Activated T-helper 2 cell treated with anti-CD3 and anti-CD28 coated beads, Interferon-gamma antibody, Interleukin-2, Interleukin-4, amounts not matched to agents 10 μg/mL and 5 μg/mL and 100 μg/mL, durations not matched to agents 14 hours and 24 hours and 36 hours (primary cell): ENCODE results near the gene FBXL15. TPM values are rescaled to one million over a fixed set of nuclear protein-coding genes. Genes with fewer than 3 reads are reported as not detected.

ENCODE experiments used
- DNase-seq: peaks from one replicate; pipeline ENCODE4 v3.0.0; 2021; ENCODE audit warnings: low spot score
- H3K27ac Mint-ChIP-seq: one replicate; pipeline ENCODE4 v1.8.0; 2021; ENCODE audit warnings: mixed read lengths
- H3K27me3 Mint-ChIP-seq: one replicate; pipeline ENCODE4 v1.8.0; 2021; ENCODE audit warnings: low read depth, mixed read lengths
- H3K36me3 Mint-ChIP-seq: one replicate; pipeline ENCODE4 v1.8.0; 2021; ENCODE audit warnings: low read depth, mixed read lengths
- H3K4me1 Mint-ChIP-seq: one replicate; pipeline ENCODE4 v1.8.0; 2021; ENCODE audit warnings: low read depth, mixed read lengths
- H3K4me3 Mint-ChIP-seq: one replicate; pipeline ENCODE4 v1.8.0; 2021; ENCODE audit warnings: low read depth, mild to moderate bottlenecking, moderate library complexity, mixed read lengths
- H3K9me3 Mint-ChIP-seq: one replicate; pipeline ENCODE4 v1.8.0; 2021; ENCODE audit warnings: mixed read lengths
- intact Hi-C: fragments of 100-400 bp; cut with micrococcal nuclease; formaldehyde crosslinking; loops from one replicate; pipeline ENCODE4 v1.15.1; 2023
- total RNA-seq: library from RNA; stranded (reverse); gene quantifications from 2 replicates; pipeline ENCODE4 v1.2.3, GENCODE V29; 2022

The FBXL15 gene
- total RNA-seq, 1 donor from 2014 or later: 14.8 TPM

DNA sequence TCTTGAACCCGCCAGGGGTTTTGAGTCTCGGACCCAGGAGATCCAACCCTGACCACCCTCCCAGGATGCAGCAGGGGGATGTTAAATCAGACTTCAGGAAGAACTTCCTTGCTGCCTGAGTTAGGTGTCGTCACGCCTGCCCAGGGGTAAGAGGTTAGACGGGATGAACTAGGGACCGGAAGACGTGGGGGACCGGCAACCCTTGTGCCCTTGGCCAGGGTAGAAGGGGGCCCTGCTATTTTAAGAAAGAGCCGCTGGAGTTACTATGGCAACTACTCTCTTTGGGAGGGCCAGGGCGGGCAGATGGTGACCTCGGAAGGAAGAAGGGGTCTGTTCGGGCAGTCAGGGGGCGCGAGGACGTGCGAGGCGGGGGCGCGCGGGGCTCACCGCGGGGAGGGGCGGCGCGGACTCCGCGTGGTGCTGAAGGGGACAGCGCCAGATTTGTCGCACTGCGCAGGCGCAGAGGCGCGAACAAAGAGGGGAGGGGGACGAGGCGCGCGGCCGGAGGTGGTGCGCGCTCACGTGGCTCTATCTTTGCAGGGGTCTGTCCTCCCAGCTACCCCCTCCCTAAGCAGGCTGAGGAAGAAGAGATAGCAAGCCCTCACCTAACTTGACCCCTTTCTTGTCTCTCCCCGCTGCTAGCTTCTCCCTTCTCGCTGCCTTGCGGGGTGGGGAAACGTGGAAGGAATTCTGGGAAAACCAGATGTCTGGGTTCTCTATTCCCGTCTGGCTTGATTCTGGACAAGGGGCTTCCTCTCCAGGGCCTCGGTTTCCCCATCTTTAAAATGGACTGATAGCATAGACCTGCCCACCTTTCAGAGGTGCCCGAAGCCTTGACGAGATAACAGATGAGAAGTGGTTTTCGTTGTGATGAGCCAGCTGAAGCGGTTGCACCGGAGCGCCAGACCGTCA lies 1.1 kb upstream of the FBXL15 start:
- Mint-ChIP-seq H3K27me3 (peaks cover 23% of the 10 kb centered on the region), H3K9me3 (no peaks in the 10 kb centered on the region), H3K4me3 (peak overlapping the region; percentile 93), H3K36me3 (peaks cover 4% of the 10 kb centered on the region), H3K27ac (peak overlapping the region; percentile 9), H3K4me1 (peaks cover 17% of the 10 kb centered on the region)
- peak; percentile 78 for DNase-seq
- intact Hi-C loops: loop anchor here (1.0 to 5.0 kb wide), 4 partner anchors 43 to 287 kb away; partner anchors contain the start of genes ACTR1A and SUFU

DNA sequence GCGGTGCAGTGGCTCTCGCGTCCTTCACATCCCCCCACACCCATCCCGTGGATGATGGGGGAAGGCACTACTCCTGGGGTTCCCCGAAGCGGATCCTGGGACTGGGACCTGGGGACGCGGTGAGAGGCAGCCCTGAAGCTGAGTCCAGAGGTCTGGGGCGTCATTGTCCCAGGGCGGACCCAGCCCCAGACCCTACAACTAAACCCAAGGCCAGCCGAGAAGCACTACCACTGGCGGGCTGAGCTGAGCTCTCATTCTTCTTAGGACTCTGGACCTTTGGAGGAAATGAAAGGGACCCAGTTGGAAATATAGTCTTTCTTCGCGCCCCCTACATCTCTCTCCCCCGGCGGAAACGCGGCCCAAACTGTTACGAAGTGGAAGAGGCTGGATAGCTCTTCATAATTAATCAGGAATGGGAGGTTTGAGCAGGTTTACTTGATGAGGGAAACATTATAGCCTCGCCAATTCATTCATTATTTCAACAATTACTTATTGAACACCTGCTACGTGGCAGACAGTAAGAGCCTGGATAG lies 389 bp upstream of the FBXL15 start:
- Mint-ChIP-seq H3K4me1 (peaks cover 17% of the 10 kb centered on the region), H3K36me3 (peaks cover 4% of the 10 kb centered on the region), H3K4me3 (peak overlapping the region; percentile 93), H3K27me3 (peaks cover 23% of the 10 kb centered on the region), H3K9me3 (no peaks in the 10 kb centered on the region), H3K27ac (peak overlapping the region; percentile 87)
- DNase-seq: no peak
- intact Hi-C loops: loop anchor here (1.0 to 5.0 kb wide), 4 partner anchors 42 to 288 kb away; partner anchors contain the start of genes ACTR1A and SUFU

DNA sequence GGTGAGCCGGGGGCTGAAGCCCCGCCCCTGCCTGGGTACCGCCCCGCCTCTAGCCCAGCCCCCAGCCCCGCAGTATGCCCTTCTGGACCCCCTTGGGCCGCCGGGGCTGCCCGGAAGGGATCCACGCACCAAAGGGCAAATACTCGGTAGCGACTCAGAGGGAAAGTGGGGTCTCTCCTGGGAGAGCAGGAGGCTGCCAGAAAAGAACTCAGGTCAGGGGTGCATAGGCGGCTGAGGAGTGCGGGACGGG lies 796 bp downstream of the FBXL15 start:
- Mint-ChIP-seq H3K27ac (peak overlapping the region; percentile 34), H3K9me3 (no peaks in the 10 kb centered on the region), H3K4me3 (peak overlapping the region; percentile 93), H3K27me3 (peaks cover 17% of the 10 kb centered on the region), H3K4me1 (peaks cover 17% of the 10 kb centered on the region), H3K36me3 (peaks cover 10% of the 10 kb centered on the region)
- DNase-seq: no peak
- intact Hi-C loops: loop anchor here (1.0 to 5.0 kb wide), 6 partner anchors 11 to 81 kb away; partner anchors contain the start of genes ACTR1A, CUEDC2 and SUFU

DNA sequence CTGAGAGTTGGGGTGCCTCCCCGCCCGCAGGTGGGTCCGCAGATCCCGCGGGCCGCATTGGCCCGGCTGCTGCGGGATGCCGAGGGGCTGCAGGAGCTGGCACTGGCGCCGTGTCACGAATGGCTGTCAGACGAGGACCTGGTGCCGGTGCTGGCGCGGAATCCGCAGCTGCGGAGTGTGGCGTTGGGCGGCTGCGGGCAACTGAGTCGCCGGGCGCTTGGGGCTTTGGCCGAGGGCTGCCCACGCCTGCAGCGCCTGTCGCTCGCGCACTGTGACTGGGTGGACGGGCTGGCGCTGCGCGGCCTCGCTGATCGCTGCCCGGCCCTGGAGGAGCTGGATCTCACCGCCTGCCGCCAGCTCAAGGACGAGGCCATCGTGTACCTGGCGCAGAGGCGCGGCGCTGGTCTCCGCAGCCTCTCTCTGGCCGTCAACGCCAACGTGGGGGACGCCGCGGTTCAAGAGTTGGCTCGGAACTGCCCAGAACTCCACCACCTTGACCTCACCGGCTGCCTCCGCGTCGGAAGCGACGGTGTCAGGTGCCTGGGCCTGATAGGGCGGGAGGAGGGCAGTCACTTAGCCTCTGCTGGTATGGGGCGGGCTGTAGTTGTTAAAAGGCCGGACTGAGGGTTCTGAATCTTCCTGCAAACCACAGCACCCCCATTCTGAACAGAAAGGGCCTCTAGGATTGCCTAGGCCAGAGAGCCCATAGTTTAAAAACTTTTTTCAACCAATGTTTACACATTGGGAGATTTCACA lies 1.3 kb downstream of the FBXL15 start:
- Mint-ChIP-seq H3K4me3 (peak overlapping the region; percentile 93), H3K9me3 (no peaks in the 10 kb centered on the region), H3K27me3 (peaks cover 17% of the 10 kb centered on the region), H3K27ac (peak overlapping the region; percentile 61), H3K36me3 (peaks cover 10% of the 10 kb centered on the region), H3K4me1 (peaks cover 18% of the 10 kb centered on the region)
- intact Hi-C loops: loop anchor here (1.0 to 5.0 kb wide), 7 partner anchors 10 to 191 kb away; partner anchors contain the start of genes ACTR1A, CUEDC2 and SUFU
- no peak for DNase-seq

DNA sequence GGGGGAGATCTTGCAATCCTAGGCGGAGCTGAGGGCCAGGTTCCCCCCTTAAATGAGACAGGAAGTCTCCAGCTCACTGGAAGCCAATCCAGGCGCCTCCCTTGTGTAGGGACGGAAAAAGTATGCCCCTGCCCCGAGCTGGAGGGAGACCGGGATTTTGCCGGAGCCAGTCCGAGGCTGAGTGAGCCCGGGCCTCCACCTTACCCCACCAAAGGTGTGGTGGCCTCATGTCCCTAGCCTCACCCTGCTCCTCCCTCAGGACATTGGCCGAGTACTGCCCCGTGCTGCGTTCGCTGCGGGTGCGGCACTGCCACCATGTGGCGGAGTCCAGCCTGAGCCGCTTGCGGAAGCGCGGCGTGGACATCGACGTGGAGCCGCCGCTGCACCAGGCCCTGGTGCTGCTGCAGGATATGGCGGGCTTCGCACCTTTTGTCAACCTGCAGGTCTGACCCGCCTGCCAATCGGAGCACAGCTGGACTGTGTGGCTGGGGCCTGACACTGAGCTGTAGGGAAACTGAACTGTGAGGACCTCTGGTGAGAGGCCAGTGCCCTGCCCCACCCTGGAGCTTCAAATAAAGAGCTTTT lies 2.0 kb downstream of the FBXL15 start:
- Mint-ChIP-seq H3K27ac (peak overlapping the region; percentile 61), H3K4me1 (peaks cover 25% of the 10 kb centered on the region), H3K9me3 (no peaks in the 10 kb centered on the region), H3K4me3 (peak overlapping the region; percentile 93), H3K27me3 (peaks cover 12% of the 10 kb centered on the region), H3K36me3 (peaks cover 14% of the 10 kb centered on the region)
- intact Hi-C loops: loop anchor here (2.0 to 5.0 kb wide), 2 partner anchors 40 to 192 kb away; no protein-coding TSS in a partner anchor
- DNase-seq: peak; percentile 59

DNA sequence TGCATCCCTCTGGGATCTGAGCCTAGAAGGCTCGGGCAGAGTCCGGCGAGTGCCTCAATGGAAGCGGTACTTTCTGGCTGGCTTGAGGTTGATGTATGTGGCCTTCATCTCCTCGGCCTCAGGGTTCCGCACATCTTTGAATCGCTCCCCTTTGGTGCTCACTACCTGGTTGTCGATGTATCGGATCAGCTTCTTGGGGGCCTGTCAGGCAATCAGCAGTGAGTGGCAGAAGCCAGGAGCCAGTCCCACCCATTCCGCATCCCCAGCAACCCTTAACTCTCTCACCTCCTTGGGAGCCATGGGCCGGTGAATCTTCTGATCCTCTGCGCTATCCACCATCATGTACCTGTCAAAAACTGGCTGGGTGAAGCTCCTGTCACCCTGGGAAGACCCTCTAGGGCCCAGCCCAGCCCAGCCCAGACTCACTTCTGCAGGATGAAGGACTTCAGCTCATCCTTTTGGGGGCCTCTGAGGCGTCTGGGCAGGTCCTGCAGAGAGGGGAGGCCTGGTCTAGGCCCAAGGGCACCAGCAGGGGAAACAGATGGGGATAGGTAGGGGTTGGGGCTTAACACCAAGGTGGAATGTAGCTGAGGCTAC lies 2.8 kb downstream of the FBXL15 start:
- Mint-ChIP-seq H3K27ac (no peak overlapping the region), H3K36me3 (peaks cover 14% of the 10 kb centered on the region), H3K27me3 (peaks cover 5% of the 10 kb centered on the region), H3K4me1 (peaks cover 26% of the 10 kb centered on the region), H3K4me3 (no peak overlapping the region), H3K9me3 (no peaks in the 10 kb centered on the region)
- intact Hi-C loops: loop anchor here (2.0 to 5.0 kb wide), 2 partner anchors 39 to 193 kb away; no protein-coding TSS in a partner anchor
- DNase-seq: no peak

DNA sequence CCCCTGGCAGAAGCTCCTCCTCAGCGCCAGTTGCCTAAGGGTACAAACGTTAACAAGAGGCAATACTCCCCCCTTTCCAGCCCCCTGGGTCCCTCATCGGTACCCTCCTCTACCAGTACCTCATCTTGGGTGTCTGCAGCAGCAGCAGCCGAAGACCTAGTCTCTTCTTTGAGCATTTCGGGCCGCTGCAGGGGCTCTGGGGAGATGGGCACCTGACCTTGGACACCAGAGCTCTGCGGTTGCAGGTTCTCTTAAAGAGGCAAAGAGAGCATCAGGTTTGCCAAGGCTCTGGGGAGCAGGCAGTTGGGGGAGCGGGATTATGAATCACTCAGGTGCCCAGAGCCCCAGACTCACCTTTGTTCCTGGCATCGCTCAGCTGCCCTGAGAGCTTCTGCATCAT lies 3.5 kb downstream of the FBXL15 start:
- Mint-ChIP-seq H3K36me3 (peaks cover 14% of the 10 kb centered on the region), H3K27ac (no peak overlapping the region), H3K9me3 (no peaks in the 10 kb centered on the region), H3K4me1 (peaks cover 22% of the 10 kb centered on the region), H3K27me3 (peaks cover under 1% of the 10 kb centered on the region), H3K4me3 (no peak overlapping the region)
- intact Hi-C loops: loop anchor here (5.0 kb wide), 1 partner anchor 38 kb away; no protein-coding TSS in a partner anchor
- no peak for DNase-seq

DNA sequence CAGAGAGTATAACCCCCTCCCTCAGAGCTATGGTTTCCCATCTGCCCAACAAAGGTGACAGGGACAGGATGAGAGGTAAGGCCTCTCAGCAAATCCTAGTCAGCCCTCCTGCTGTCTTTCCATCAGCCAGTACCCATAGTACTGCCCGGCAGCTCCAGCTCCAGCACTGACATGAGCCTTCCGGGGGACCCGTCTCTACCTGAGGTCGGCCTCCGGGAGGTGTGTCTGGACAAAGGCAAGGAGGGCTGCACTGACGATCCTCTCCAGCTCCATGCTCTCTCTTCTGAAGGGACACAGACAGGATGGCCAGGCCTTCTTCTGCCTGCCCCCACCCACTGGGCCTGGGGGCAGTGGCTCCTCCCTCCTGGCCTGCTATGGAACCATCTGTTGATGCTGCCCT lies 4.3 kb downstream of the FBXL15 start:
- H3K27me3 Mint-ChIP-seq: no peaks in the 10 kb centered on the region
- peaks cover 14% of the 10 kb centered on the region for H3K36me3 Mint-ChIP-seq
- no peak overlapping the region for H3K27ac Mint-ChIP-seq
- intact Hi-C loops: loop anchor here (5.0 kb wide), 1 partner anchor 37 kb away; no protein-coding TSS in a partner anchor
- no peak for DNase-seq
- H3K4me3 Mint-ChIP-seq: no peak overlapping the region
- H3K4me1 Mint-ChIP-seq: peaks cover 18% of the 10 kb centered on the region
- H3K9me3 Mint-ChIP-seq: no peaks in the 10 kb centered on the region

DNA sequence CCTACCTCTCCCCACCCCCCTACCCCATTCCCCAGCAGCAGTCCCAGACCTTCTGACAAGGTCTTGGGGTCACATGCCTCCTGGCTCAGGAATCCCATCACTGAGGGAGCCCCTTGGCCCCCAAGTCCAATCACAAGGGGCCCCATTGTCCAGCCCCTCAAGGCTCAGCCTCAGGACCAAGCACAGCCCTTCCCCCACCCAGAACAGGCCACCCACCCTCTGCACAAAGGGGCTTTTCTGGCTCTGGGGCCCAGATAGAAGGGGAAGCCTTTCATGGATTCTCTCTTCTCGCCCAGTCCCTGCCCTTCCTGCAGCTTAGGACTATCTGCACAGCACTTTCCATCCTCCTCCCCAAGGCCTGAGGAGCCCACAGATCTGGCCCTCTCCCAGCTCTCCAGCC lies 4.8 kb downstream of the FBXL15 start:
- no peak for DNase-seq

DNA sequence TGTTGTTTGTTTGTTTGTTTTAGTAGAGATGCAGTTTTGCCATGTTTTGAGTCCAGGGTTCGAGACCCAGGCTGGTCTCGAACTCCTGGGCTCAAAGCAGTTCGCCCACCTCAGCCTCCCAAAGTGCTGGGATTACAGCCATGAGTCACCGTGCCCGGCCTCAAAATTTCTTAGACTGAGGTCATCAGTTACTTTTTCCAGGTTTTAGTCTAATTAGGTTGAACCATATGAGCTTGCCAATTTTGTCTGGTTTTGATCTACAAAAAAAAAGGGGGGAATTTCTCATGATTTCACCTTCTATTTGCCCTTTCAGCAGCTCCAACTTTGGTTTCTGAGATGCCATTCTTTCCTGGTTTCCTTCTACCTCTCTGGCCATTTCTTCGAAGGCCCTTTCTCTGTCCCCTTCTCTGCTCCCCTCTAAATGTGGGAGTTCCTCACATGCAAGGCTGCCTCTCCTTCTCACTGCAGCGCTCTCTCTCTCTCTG lies 6.2 kb downstream of the FBXL15 start:
- H3K27me3 Mint-ChIP-seq: no peaks in the 10 kb centered on the region
- intact Hi-C loops: no loop called here
- no peak overlapping the region for H3K4me3 Mint-ChIP-seq
- DNase-seq: no peak
- no peaks in the 10 kb centered on the region for H3K9me3 Mint-ChIP-seq
- H3K4me1 Mint-ChIP-seq: peaks cover 17% of the 10 kb centered on the region
- H3K27ac Mint-ChIP-seq: peak overlapping the region; percentile 2
- peaks cover 17% of the 10 kb centered on the region for H3K36me3 Mint-ChIP-seq

More for the DNA sequence above, 4.8 kb downstream of the FBXL15 start:
- Mint-ChIP-seq H3K36me3 (peaks cover 14% of the 10 kb centered on the region), H3K27ac (no peak overlapping the region), H3K27me3 (no peaks in the 10 kb centered on the region), H3K9me3 (no peaks in the 10 kb centered on the region), H3K4me1 (peaks cover 13% of the 10 kb centered on the region), H3K4me3 (no peak overlapping the region)
- intact Hi-C loops: no loop called here

DNA sequence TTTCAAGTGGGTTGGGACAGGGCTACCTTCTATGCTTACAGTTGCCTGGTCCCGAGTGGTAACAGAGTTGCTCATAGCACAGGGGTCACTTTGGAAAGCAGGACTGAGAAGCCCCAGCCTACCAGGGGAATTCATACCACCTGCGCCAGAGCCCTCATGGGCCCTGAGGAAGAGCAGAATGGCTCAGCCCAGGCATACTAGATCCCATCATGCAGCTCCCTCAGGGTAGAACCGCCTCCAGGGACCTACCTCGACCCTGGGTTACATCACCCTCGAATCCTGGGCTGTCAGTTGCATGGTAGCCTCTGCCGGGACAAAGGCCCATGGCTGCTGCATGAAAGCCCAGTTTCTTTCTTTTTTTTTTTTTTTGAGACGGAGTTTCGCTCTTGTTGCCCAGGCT lies 8.8 kb downstream of the FBXL15 start:
- Mint-ChIP-seq H3K27me3 (no peaks in the 10 kb centered on the region), H3K9me3 (no peaks in the 10 kb centered on the region), H3K36me3 (peaks cover 13% of the 10 kb centered on the region), H3K4me1 (peaks cover 28% of the 10 kb centered on the region), H3K27ac (no peak overlapping the region), H3K4me3 (no peak overlapping the region)
- intact Hi-C loops: no loop called here
- no peak for DNase-seq
